Muscle layer of duodenum (tissue), 2 donors: ENCODE data around the gene DRD4.
"Not testable (repeated sequence)": the region's sequence is repeated elsewhere in the genome, so short reads cannot be mapped to it uniquely, and the experiment has no call there.

Source experiments
- H3K27ac ChIP-seq: one replicate; pipeline ENCODE4 v1.7.0; 2013; ENCODE audit warnings: mild to moderate bottlenecking, low read length
- H3K27me3 ChIP-seq: one replicate; pipeline ENCODE4 v1.7.0; 2013; ENCODE audit warnings: low read depth, mild to moderate bottlenecking, control low read depth, low read length
- H3K36me3 ChIP-seq, 2 donors: one replicate each; pipeline ENCODE4 v1.7.0; 2013; ENCODE audit warnings: low read length in 2 of 2, control low read depth in 1 of 2, mild to moderate bottlenecking in 1 of 2; ENCODE audit not compliant: insufficient read depth in 2 of 2, control insufficient read depth in 1 of 2
- H3K4me1 ChIP-seq, 2 donors: one replicate each; pipeline ENCODE4 v1.7.0; 2013; ENCODE audit warnings: low read length in 2 of 2, mild to moderate bottlenecking in 2 of 2, control low read depth in 1 of 2, moderate library complexity in 1 of 2; ENCODE audit not compliant: insufficient read depth in 2 of 2, control insufficient read depth in 1 of 2
- H3K4me3 ChIP-seq, 2 donors: one replicate each; pipeline ENCODE4 v1.7.0; 2013; ENCODE audit warnings: low read length in 2 of 2, low read depth in 1 of 2, mild to moderate bottlenecking in 1 of 2
- H3K9me3 ChIP-seq, 2 donors: one replicate each; pipeline ENCODE4 v1.7.0; 2013; ENCODE audit warnings: low read length in 2 of 2, control low read depth in 1 of 2, mild to moderate bottlenecking in 1 of 2; ENCODE audit not compliant: control insufficient read depth in 1 of 2
- donor health status: healthy.

DRD4 gene

GRCh38 chr11:689625-690024 is 52.6 kb downstream of the DRD4 start:
- Histone ChIP-seq H3K27me3 (no peaks in the 10 kb centered on the region), H3K4me1 (peaks cover 0 to 13% of the 10 kb centered on the region in 2 donors), H3K36me3 (peaks cover 19 to 42% of the 10 kb centered on the region in 2 donors), H3K4me3 (no peak overlapping the region), H3K27ac (no peak overlapping the region), H3K9me3 (no peaks in the 10 kb centered on the region)

GRCh38 chr11:690244-690643 is 53.2 kb downstream of the DRD4 start:
- H3K27ac ChIP-seq, H3K4me3 ChIP-seq, H3K9me3 ChIP-seq, H3K27me3 ChIP-seq: not testable (repeated sequence)
- peaks cover 0 to 13% of the 10 kb centered on the region in 2 donors for H3K4me1 ChIP-seq
- peaks cover 19 to 41% of the 10 kb centered on the region in 2 donors for H3K36me3 ChIP-seq
